Smooth muscle cell (in vitro differentiated cells): ENCODE measurements around the gene TAS2R1. TPM values are rescaled to one million over a fixed set of nuclear protein-coding genes. Genes with fewer than 3 reads are reported as not detected.

ENCODE experiments used
- DNase-seq: peaks from one replicate; lab custom pipeline; 2025; ENCODE audit not compliant: unreplicated experiment; lab: John Stamatoyannopoulos, UW
- H2AFZ ChIP-seq: fragments of 200-600 bp; sonication (generic); 2 replicates; pipeline ENCODE4 v1.6.0; 2016; ENCODE audit warnings: antibody characterized with exemption, low read depth, mild to moderate bottlenecking
- H3F3A ChIP-seq: fragments of 200-600 bp; sonication (generic); 2 replicates; pipeline ENCODE4 v1.6.0; 2017; ENCODE audit warnings: antibody characterized with exemption, low read depth
- H3K27ac ChIP-seq: fragments of 200-600 bp; sonication (generic); 2 replicates; pipeline ENCODE4 v1.5.1; 2016; ENCODE audit warnings: low read depth, mild to moderate bottlenecking
- H3K27me3 ChIP-seq: fragments of 200-600 bp; sonication (generic); 2 replicates; pipeline ENCODE4 v1.6.1; 2016; ENCODE audit warnings: low read depth, mild to moderate bottlenecking
- H3K36me3 ChIP-seq: fragments of 200-600 bp; sonication (generic); 2 replicates; pipeline ENCODE4 v1.5.1; 2016; ENCODE audit warnings: low read depth
- H3K4me1 ChIP-seq: fragments of 200-600 bp; sonication (generic); 2 replicates; pipeline ENCODE4 v1.5.1; 2016; ENCODE audit warnings: low read depth
- H3K4me2 ChIP-seq: fragments of 200-600 bp; sonication (generic); 2 replicates; pipeline ENCODE4 v1.6.0; 2016; ENCODE audit warnings: mild to moderate bottlenecking
- H3K4me3 ChIP-seq: fragments of 200-600 bp; sonication (generic); 2 replicates; pipeline ENCODE4 v1.5.1; 2016; ENCODE audit warnings: mild to moderate bottlenecking
- H3K79me2 ChIP-seq: fragments of 200-600 bp; sonication (generic); 2 replicates; pipeline ENCODE4 v1.6.0; 2016; ENCODE audit warnings: low read depth, mild to moderate bottlenecking
- H3K9ac ChIP-seq: fragments of 200-600 bp; sonication (generic); 2 replicates; pipeline ENCODE4 v1.6.0; 2016; ENCODE audit warnings: low read depth
- H3K9me3 ChIP-seq: fragments of 200-600 bp; sonication (generic); replicated peaks from 2 replicates; pipeline ENCODE4 v1.5.1; 2016; ENCODE audit warnings: low read depth
- H4K20me1 ChIP-seq: fragments of 200-600 bp; sonication (generic); 2 replicates; pipeline ENCODE4 v1.6.0; 2016; ENCODE audit warnings: low read depth
- WGBS: methylation state at CpG from one replicate; pipeline ENCODE4 v1.1.7; 2016; ENCODE audit warnings: low lambda C conversion rate; 5-methylcytosine and 5-hydroxymethylcytosine counted together
- polyA plus RNA-seq: library from polyadenylated mRNA; unstranded; fragments of >200 nt; fragmentation: Nextera tagmentation; extraction: Ambion mirVana; gene quantifications from 2 replicates; pipeline ENCODE4 v1.2.1, GENCODE V29; 2016
- total RNA-seq: library from RNA; depleted of rRNA; stranded (reverse); fragments of >200 nt; gene quantifications from 2 replicates; pipeline ENCODE4 v1.2.3, GENCODE V29; 2014
- TF ChIP-seq, protein P1 (sequence below): fragments of 200-600 bp; sonication (generic); IDR thresholded peaks from 2 replicates; pipeline ENCODE4 v1.5.1; 2017; ENCODE audit warnings: borderline replicate concordance, mild to moderate bottlenecking, antibody characterized with exemption; ENCODE audit not compliant: insufficient read depth, poor library complexity, severe bottlenecking

TAS2R1 gene
- total and polyA plus RNA-seq, 2 experiments from 2014 or later = 0.53 TPM; not detected in 1

- no peaks in the 10 kb centered on the region for H3F3A ChIP-seq
- H4K20me1 ChIP-seq = no peaks in the 10 kb centered on the region
- H3K4me2 ChIP-seq = no peak overlapping the region
- no peak overlapping the region for H3K4me3 ChIP-seq
- no peak overlapping the region for H3K27ac ChIP-seq
- no peaks in the 10 kb centered on the region for H3K36me3 ChIP-seq
- H3K79me2 ChIP-seq = no peaks in the 10 kb centered on the region
- no peak for DNase-seq
- no peak overlapping the region for H3K9ac ChIP-seq
- no peaks in the 10 kb centered on the region for H3K27me3 ChIP-seq
- H2AFZ ChIP-seq = no peak overlapping the region
- H3K4me1 ChIP-seq = no peaks in the 10 kb centered on the region
- WGBS = 92% methylated on average over 7 of the region's 7 CpGs
- no peaks in the 10 kb centered on the region for H3K9me3 ChIP-seq
- TF ChIP-seq, protein P1, sequence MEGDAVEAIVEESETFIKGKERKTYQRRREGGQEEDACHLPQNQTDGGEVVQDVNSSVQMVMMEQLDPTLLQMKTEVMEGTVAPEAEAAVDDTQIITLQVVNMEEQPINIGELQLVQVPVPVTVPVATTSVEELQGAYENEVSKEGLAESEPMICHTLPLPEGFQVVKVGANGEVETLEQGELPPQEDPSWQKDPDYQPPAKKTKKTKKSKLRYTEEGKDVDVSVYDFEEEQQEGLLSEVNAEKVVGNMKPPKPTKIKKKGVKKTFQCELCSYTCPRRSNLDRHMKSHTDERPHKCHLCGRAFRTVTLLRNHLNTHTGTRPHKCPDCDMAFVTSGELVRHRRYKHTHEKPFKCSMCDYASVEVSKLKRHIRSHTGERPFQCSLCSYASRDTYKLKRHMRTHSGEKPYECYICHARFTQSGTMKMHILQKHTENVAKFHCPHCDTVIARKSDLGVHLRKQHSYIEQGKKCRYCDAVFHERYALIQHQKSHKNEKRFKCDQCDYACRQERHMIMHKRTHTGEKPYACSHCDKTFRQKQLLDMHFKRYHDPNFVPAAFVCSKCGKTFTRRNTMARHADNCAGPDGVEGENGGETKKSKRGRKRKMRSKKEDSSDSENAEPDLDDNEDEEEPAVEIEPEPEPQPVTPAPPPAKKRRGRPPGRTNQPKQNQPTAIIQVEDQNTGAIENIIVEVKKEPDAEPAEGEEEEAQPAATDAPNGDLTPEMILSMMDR = no peak
Measured at GRCh38 chr5:9589049-9589835, 40.9 kb downstream of the TAS2R1 start.

DNA sequence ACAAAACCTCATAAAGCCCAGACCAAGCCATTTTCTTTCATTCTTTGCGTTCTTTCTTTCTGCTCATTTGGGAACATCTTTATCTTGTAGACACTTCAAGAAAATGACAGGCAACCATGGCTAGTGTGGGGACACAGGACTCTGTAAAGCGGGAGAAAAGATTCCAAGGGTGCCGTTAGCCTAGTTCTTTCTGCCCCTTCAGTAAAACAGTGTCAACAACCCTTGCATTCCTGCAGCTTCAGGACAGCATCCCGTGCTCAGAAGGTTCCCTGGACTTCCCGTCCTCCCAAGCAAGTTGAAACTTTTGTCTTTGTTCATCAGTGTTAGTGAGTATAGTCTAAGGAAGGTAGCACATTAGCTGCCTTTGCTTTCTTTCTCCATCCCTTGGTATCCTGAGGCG, 41.9 kb downstream of the TAS2R1 start:
- Histone ChIP-seq H3K9ac (no peak overlapping the region), H3F3A (no peaks in the 10 kb centered on the region), H3K4me2 (no peak overlapping the region), H3K27ac (no peak overlapping the region), H3K79me2 (no peaks in the 10 kb centered on the region), H4K20me1 (no peaks in the 10 kb centered on the region), H3K9me3 (no peaks in the 10 kb centered on the region), H3K4me1 (no peaks in the 10 kb centered on the region), H2AFZ (no peak overlapping the region), H3K4me3 (no peak overlapping the region), H3K36me3 (no peaks in the 10 kb centered on the region), H3K27me3 (no peaks in the 10 kb centered on the region)
- DNase-seq = no peak
- TF ChIP-seq, protein P1 = no peak
- WGBS = 75% methylated on average over 6 of the region's 6 CpGs

GRCh38 chr5:9587135-9587534, 43.0 kb downstream of the TAS2R1 start:
- H2AFZ ChIP-seq = no peak overlapping the region
- DNase-seq = no peak
- H3K36me3 ChIP-seq = no peaks in the 10 kb centered on the region
- no peaks in the 10 kb centered on the region for H3F3A ChIP-seq
- H3K4me1 ChIP-seq = no peaks in the 10 kb centered on the region
- TF ChIP-seq, protein P1 = no peak
- H3K27ac ChIP-seq = no peak overlapping the region
- no peaks in the 10 kb centered on the region for H3K27me3 ChIP-seq
- no peaks in the 10 kb centered on the region for H3K79me2 ChIP-seq
- H3K9me3 ChIP-seq = no peaks in the 10 kb centered on the region
- no peak overlapping the region for H3K4me2 ChIP-seq
- H3K9ac ChIP-seq = no peak overlapping the region
- H4K20me1 ChIP-seq = no peaks in the 10 kb centered on the region
- H3K4me3 ChIP-seq = no peak overlapping the region

GRCh38 chr5:9582406-9582805, 47.7 kb downstream of the TAS2R1 start:
- H3F3A ChIP-seq = no peaks in the 10 kb centered on the region
- H3K27ac ChIP-seq = no peak overlapping the region
- H3K9me3 ChIP-seq = no peaks in the 10 kb centered on the region
- no peaks in the 10 kb centered on the region for H3K27me3 ChIP-seq
- H3K9ac ChIP-seq = no peak overlapping the region
- H3K4me1 ChIP-seq = no peaks in the 10 kb centered on the region
- H3K79me2 ChIP-seq = no peaks in the 10 kb centered on the region
- H3K4me3 ChIP-seq = no peak overlapping the region
- no peak for DNase-seq
- TF ChIP-seq, protein P1 = no peak
- H3K4me2 ChIP-seq = no peak overlapping the region
- no peaks in the 10 kb centered on the region for H4K20me1 ChIP-seq
- no peak overlapping the region for H2AFZ ChIP-seq
- 75% methylated on average over 2 of the region's 2 CpGs for WGBS
- no peaks in the 10 kb centered on the region for H3K36me3 ChIP-seq
